ENCODE results near the gene N4BP2.

- no peak for TF ChIP-seq CTCF (conservative IDR thresholded peaks at IDR 0.05)
- TF ChIP-seq ZFX (IDR thresholded peaks at IDR 0.05) = no peak
Observed at GRCh38 chr4:40197879-40198689, 141.4 kb downstream of the N4BP2 start.

Data from C4-2B (cell line).